Stomach smooth muscle (tissue), 2 donors: Measurements from ENCODE around the gene PDZRN3.

Source experiments
- H3K27ac ChIP-seq: one replicate; pipeline ENCODE4 v1.7.0; 2013; ENCODE audit warnings: mild to moderate bottlenecking, low read length, inconsistent platforms
- H3K27me3 ChIP-seq, 2 donors: one replicate each; pipeline ENCODE4 v1.7.0; 2013; ENCODE audit warnings: low read length in 2 of 2; ENCODE audit not compliant: insufficient read depth in 2 of 2, control insufficient read depth in 1 of 2
- H3K36me3 ChIP-seq, 2 donors: one replicate each; pipeline ENCODE4 v1.7.0; 2013; ENCODE audit warnings: low read length in 2 of 2; ENCODE audit not compliant: control insufficient read depth in 2 of 2, insufficient read depth in 2 of 2
- H3K4me1 ChIP-seq: one replicate; pipeline ENCODE4 v1.7.0; 2013; ENCODE audit warnings: low read length; ENCODE audit not compliant: control insufficient read depth, insufficient read depth
- H3K4me3 ChIP-seq, 2 donors: one replicate each; pipeline ENCODE4 v1.7.0; 2013; ENCODE audit warnings: low read length in 2 of 2
- H3K9ac ChIP-seq, 2 donors: one replicate each; pipeline ENCODE4 v1.7.0; 2013; ENCODE audit warnings: low read length in 2 of 2, mild to moderate bottlenecking in 1 of 2
- H3K9me3 ChIP-seq, 2 donors: one replicate each; pipeline ENCODE4 v1.7.0; 2013; ENCODE audit warnings: low read length in 2 of 2; ENCODE audit not compliant: control insufficient read depth in 2 of 2
- donor health status: healthy.
- donor health status: Pancreatic carcinoma.

Gene PDZRN3

DNA sequence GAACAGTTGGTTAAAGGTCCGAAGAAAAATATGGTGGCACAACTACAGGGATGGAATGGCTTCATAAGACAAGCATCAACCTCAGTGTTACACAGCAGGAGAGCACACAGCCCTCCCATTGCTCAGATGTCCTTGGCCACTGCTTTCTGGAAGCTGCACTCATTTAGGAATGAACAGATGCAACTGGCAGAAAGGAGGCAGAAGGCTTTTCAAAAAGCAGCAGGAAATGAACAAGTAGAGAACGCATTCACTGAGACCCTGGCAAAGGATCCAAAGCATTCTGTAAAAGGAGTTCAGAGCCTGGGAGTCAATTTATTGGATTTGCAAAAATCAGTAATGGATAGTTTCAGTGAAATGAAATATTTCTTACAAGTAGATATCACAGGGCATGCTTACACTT lies 101.1 kb downstream of the PDZRN3 start:
- H3K4me1 ChIP-seq, result peaks cover 53% of the 10 kb centered on the region
- peak overlapping the region in 1 of 2 donors; percentile 0 for H3K9ac ChIP-seq
- H3K27me3 ChIP-seq, result no peaks in the 10 kb centered on the region
- no peaks in the 10 kb centered on the region for H3K9me3 ChIP-seq
- peak overlapping the region; percentile 7 to 40 for H3K4me3 ChIP-seq
- H3K36me3 ChIP-seq, result no peaks in the 10 kb centered on the region
- peak overlapping the region; percentile 63 for H3K27ac ChIP-seq

DNA sequence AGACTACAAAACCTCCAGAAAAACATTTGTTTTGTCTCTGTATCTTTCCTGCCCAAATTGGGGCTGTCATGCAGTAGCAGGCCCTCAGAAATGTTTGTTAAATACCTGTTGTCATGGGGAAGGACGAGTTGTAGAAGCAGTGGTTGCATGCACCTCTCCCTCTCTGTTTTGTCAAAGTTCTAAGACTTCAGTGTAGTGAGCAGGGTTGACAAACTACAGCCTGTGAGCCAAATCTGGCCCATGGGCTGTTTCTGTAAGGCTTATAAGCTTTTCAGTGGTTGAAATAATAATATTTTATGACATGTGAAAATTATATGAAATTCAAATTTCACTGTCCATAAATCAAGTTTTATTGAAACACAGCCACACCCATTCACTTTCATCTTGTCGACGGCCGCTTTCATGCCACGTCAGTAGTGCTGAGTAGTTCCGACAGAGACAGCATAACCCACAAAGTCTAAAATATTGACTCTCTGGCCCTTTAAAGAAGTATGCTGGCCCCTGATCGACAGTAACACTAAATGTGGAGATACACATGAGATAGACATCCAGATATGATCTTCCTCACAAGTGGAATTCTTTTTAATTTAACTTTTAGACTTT lies 102.9 kb downstream of the PDZRN3 start:
- Histone ChIP-seq H3K4me3 (peak overlapping the region; percentile 47 to 69), H3K9me3 (no peaks in the 10 kb centered on the region), H3K27ac (peak overlapping the region; percentile 97), H3K27me3 (no peaks in the 10 kb centered on the region), H3K36me3 (no peaks in the 10 kb centered on the region), H3K9ac (peak overlapping the region; percentile 39 to 71), H3K4me1 (peaks cover 68% of the 10 kb centered on the region)

- Histone ChIP-seq H3K36me3 (no peaks in the 10 kb centered on the region), H3K27ac (peak overlapping the region; percentile 97), H3K27me3 (no peaks in the 10 kb centered on the region), H3K9ac (peak overlapping the region; percentile 72 to 73), H3K4me1 (peaks cover 67% of the 10 kb centered on the region), H3K4me3 (peak overlapping the region; percentile 41 to 69), H3K9me3 (no peaks in the 10 kb centered on the region)
Measured at GRCh38 chr3:73520931-73521461, 103.7 kb downstream of the PDZRN3 start.

GRCh38 chr3:73516631-73517030 lies 108.1 kb downstream of the PDZRN3 start:
- H3K36me3 ChIP-seq, result no peaks in the 10 kb centered on the region
- H3K4me1 ChIP-seq, result peaks cover 73% of the 10 kb centered on the region
- peak overlapping the region; percentile 62 to 71 for H3K9ac ChIP-seq
- no peaks in the 10 kb centered on the region for H3K9me3 ChIP-seq
- H3K27me3 ChIP-seq, result no peaks in the 10 kb centered on the region
- peak overlapping the region in 1 of 2 donors; percentile 50 for H3K4me3 ChIP-seq
- H3K27ac ChIP-seq, result peak overlapping the region; percentile 97

DNA sequence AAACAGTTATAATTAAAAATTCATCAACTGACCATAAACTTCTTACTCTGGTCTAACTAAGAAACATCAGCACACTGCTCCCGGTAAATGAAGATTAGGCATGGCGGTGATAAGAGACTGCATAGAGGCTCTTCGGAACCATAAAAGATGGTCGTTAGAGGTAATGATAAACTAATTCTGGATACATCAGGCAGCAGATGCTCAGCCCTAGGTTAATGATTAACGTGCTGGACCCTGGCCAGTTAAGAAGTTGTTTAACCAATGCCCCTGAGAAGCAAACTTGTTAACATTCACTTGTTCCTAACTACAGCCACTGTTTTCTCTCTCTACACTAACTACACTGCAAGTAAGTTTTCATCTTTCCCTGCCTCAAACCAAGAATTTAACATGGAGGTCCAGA lies 111.5 kb downstream of the PDZRN3 start:
- H3K27me3 ChIP-seq, result no peaks in the 10 kb centered on the region
- peak overlapping the region; percentile 97 for H3K27ac ChIP-seq
- H3K36me3 ChIP-seq, result no peaks in the 10 kb centered on the region
- peak overlapping the region in 1 of 2 donors; percentile 23 for H3K4me3 ChIP-seq
- H3K9me3 ChIP-seq, result no peaks in the 10 kb centered on the region
- peak overlapping the region; percentile 30 to 34 for H3K9ac ChIP-seq
- H3K4me1 ChIP-seq, result peaks cover 76% of the 10 kb centered on the region

- Histone ChIP-seq H3K27me3 (no peaks in the 10 kb centered on the region), H3K4me3 (peak overlapping the region; percentile 3 to 59), H3K9me3 (no peaks in the 10 kb centered on the region), H3K9ac (peak overlapping the region; percentile 34 to 58), H3K4me1 (peaks cover 69% of the 10 kb centered on the region), H3K36me3 (no peaks in the 10 kb centered on the region), H3K27ac (peak overlapping the region; percentile 97)
Measured at GRCh38 chr3:73511571-73512525, 112.9 kb downstream of the PDZRN3 start.

DNA sequence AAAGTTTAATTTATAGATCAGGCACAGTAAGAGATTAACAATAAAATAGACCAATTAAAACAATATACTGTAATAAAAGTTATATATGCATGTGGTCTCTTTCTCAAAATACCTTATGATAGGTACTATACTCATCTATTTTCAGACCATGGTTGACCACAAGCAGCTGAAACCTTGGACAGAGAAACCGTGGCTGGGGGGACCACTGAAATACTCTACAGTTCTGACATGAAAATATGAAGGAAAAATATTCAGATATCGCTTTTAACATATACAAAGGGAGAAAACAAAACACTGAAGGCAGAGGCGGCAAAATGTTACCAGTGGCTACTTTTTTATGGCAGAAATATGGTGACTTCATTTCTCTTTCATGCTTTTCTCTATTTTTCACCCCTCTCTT lies 114.0 kb downstream of the PDZRN3 start:
- H3K4me1 ChIP-seq, result peaks cover 66% of the 10 kb centered on the region
- peak overlapping the region in 1 of 2 donors; percentile 59 for H3K4me3 ChIP-seq
- peak overlapping the region; percentile 6 to 34 for H3K9ac ChIP-seq
- no peaks in the 10 kb centered on the region for H3K27me3 ChIP-seq
- H3K36me3 ChIP-seq, result no peaks in the 10 kb centered on the region
- H3K9me3 ChIP-seq, result no peaks in the 10 kb centered on the region
- H3K27ac ChIP-seq, result peak overlapping the region; percentile 97

- peak overlapping the region in 1 of 2 donors; percentile 17 for H3K9ac ChIP-seq
- no peaks in the 10 kb centered on the region for H3K36me3 ChIP-seq
- H3K4me3 ChIP-seq, result no peak overlapping the region
- no peaks in the 10 kb centered on the region for H3K27me3 ChIP-seq
- peaks cover 66% of the 10 kb centered on the region for H3K4me1 ChIP-seq
- H3K9me3 ChIP-seq, result no peaks in the 10 kb centered on the region
- H3K27ac ChIP-seq, result peak overlapping the region; percentile 97
Measured at GRCh38 chr3:73510334-73510733, 114.4 kb downstream of the PDZRN3 start.

- Histone ChIP-seq H3K4me1 (peaks cover 64% of the 10 kb centered on the region), H3K36me3 (no peaks in the 10 kb centered on the region), H3K9ac (peak overlapping the region in 1 of 2 donors; percentile 17), H3K27ac (peak overlapping the region; percentile 97), H3K4me3 (peak overlapping the region in 1 of 2 donors; percentile 29), H3K9me3 (no peaks in the 10 kb centered on the region), H3K27me3 (no peaks in the 10 kb centered on the region)
Measured at GRCh38 chr3:73509816-73510215, 114.9 kb downstream of the PDZRN3 start.

GRCh38 chr3:73509066-73509465 lies 115.7 kb downstream of the PDZRN3 start:
- no peaks in the 10 kb centered on the region for H3K9me3 ChIP-seq
- H3K27me3 ChIP-seq, result no peaks in the 10 kb centered on the region
- H3K9ac ChIP-seq, result peak overlapping the region in 1 of 2 donors; percentile 55
- H3K36me3 ChIP-seq, result no peaks in the 10 kb centered on the region
- H3K4me1 ChIP-seq, result peaks cover 58% of the 10 kb centered on the region
- peak overlapping the region in 1 of 2 donors; percentile 29 for H3K4me3 ChIP-seq
- peak overlapping the region; percentile 97 for H3K27ac ChIP-seq
